Measurements from ENCODE around the gene FHIP2A. TPM values are rescaled to one million over a fixed set of nuclear protein-coding genes. Genes with fewer than 3 reads are reported as not detected.

Gene FHIP2A
- total RNA-seq, 1 experiment from 2014 or later = 32.6 TPM

DNA sequence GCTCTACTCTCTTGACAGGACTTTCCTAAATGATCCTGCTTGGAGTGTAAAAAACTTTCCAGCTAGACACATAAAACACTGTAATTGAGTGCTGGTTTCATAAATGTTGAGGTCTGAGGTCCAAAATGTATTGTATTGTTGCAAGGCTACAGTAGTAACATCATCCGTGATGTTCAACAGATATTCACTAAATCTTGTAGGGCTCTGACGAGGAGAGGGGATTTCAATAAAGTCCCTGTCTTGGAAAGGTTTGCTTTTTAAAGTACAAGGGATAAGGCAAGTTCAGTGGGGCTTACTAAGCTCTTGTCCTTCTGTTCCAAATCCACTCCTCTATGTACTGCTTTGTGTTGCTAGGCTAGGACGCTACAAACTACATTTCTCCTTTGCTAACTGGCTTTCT is 48.9 kb downstream of the FHIP2A start:
- Histone ChIP-seq H3K4me3 (ENCODE audit: low read depth in 2 of 2, low read length in 2 of 2) (no peak overlapping the region), H3K27me3 (ENCODE audit: control insufficient read depth, insufficient read depth, low read length) (no peaks in the 10 kb centered on the region), H3K9me3 (ENCODE audit: control insufficient read depth, insufficient read depth, low read depth, low read length) (no peaks in the 10 kb centered on the region), H3K27ac (ENCODE audit: low read length) (no peak overlapping the region), H3K4me1 (ENCODE audit: control insufficient read depth, insufficient read depth, low read length) (no peaks in the 10 kb centered on the region), H3K36me3 (ENCODE audit: control insufficient read depth, insufficient read depth, low read length) (no peaks in the 10 kb centered on the region)
- BruUV-seq (replicated peaks) = no TSS peak
- intact Hi-C loops (cut with micrococcal nuclease; ENCODE audit: unreplicated experiment) = no loop called here
- DNase-seq (ENCODE audit: low read depth, low spot score) (no peak), ATAC-seq (no peak)
- ChIA-PET CTCF (no interaction called here), POLR2A (no interaction called here)
- TF ChIP-seq TCF7L2 (IDR thresholded peaks at IDR 0.05; ENCODE audit: low read depth, low read length) (no peak), SIN3A (IDR thresholded peaks at IDR 0.05; ENCODE audit: borderline replicate concordance, insufficient read depth, low read depth, low read length) (no peak), POLR2AphosphoS5 (IDR thresholded peaks at IDR 0.05; ENCODE audit: low read depth, low read length) (no peak)
- TF ChIP-seq, protein P1, sequence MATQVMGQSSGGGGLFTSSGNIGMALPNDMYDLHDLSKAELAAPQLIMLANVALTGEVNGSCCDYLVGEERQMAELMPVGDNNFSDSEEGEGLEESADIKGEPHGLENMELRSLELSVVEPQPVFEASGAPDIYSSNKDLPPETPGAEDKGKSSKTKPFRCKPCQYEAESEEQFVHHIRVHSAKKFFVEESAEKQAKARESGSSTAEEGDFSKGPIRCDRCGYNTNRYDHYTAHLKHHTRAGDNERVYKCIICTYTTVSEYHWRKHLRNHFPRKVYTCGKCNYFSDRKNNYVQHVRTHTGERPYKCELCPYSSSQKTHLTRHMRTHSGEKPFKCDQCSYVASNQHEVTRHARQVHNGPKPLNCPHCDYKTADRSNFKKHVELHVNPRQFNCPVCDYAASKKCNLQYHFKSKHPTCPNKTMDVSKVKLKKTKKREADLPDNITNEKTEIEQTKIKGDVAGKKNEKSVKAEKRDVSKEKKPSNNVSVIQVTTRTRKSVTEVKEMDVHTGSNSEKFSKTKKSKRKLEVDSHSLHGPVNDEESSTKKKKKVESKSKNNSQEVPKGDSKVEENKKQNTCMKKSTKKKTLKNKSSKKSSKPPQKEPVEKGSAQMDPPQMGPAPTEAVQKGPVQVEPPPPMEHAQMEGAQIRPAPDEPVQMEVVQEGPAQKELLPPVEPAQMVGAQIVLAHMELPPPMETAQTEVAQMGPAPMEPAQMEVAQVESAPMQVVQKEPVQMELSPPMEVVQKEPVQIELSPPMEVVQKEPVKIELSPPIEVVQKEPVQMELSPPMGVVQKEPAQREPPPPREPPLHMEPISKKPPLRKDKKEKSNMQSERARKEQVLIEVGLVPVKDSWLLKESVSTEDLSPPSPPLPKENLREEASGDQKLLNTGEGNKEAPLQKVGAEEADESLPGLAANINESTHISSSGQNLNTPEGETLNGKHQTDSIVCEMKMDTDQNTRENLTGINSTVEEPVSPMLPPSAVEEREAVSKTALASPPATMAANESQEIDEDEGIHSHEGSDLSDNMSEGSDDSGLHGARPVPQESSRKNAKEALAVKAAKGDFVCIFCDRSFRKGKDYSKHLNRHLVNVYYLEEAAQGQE (IDR thresholded peaks at IDR 0.05; ENCODE audit: insufficient read depth in 1 of 2, low read depth in 2 of 2, low read length in 1 of 2) = no peak
- TF ChIP-seq, protein P2, sequence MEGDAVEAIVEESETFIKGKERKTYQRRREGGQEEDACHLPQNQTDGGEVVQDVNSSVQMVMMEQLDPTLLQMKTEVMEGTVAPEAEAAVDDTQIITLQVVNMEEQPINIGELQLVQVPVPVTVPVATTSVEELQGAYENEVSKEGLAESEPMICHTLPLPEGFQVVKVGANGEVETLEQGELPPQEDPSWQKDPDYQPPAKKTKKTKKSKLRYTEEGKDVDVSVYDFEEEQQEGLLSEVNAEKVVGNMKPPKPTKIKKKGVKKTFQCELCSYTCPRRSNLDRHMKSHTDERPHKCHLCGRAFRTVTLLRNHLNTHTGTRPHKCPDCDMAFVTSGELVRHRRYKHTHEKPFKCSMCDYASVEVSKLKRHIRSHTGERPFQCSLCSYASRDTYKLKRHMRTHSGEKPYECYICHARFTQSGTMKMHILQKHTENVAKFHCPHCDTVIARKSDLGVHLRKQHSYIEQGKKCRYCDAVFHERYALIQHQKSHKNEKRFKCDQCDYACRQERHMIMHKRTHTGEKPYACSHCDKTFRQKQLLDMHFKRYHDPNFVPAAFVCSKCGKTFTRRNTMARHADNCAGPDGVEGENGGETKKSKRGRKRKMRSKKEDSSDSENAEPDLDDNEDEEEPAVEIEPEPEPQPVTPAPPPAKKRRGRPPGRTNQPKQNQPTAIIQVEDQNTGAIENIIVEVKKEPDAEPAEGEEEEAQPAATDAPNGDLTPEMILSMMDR (IDR thresholded peaks at IDR 0.05) = no peak
- in situ Hi-C loops (cut with HindIII; ENCODE audit: low pct_unique_long_range_greater_than_20kb, low sequenced_read_pairs) = no loop called here

DNA sequence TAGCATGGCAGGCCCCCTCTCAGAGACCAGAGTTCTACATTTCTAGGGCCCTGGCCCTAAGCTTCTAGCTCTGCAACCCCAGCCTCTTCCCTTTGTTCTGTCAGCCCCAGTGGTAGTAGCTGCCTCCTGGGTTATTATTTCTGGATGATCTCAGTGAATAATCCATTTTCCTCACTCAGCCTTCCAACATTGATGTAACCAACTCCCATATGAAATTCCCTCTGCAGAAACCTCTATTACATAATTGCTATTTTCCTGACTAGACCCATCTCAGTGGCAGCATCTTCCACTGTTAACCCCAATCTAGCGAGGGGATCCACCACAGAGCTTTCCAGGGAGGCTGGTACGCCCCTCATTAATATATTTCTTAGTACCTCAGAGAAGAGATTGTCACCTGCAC is 49.8 kb downstream of the FHIP2A start:
- Histone ChIP-seq H3K4me3 (ENCODE audit: low read depth in 2 of 2, low read length in 2 of 2) (no peak overlapping the region), H3K27me3 (ENCODE audit: control insufficient read depth, insufficient read depth, low read length) (no peaks in the 10 kb centered on the region), H3K36me3 (ENCODE audit: control insufficient read depth, insufficient read depth, low read length) (no peaks in the 10 kb centered on the region), H3K27ac (ENCODE audit: low read length) (no peak overlapping the region), H3K4me1 (ENCODE audit: control insufficient read depth, insufficient read depth, low read length) (no peaks in the 10 kb centered on the region), H3K9me3 (ENCODE audit: control insufficient read depth, insufficient read depth, low read depth, low read length) (no peaks in the 10 kb centered on the region)
- no peak for ATAC-seq
- ChIA-PET POLR2A (no interaction called here), CTCF (interaction anchor here (0.7 kb wide), 1 partner anchor 8 kb away, joined by 3 read pairs; no protein-coding TSS in a partner anchor)
- intact Hi-C loops (cut with micrococcal nuclease; ENCODE audit: unreplicated experiment) = no loop called here
- BruUV-seq (replicated peaks) = no TSS peak
- TF ChIP-seq TCF7L2 (IDR thresholded peaks at IDR 0.05; ENCODE audit: low read depth, low read length) (no peak), SIN3A (IDR thresholded peaks at IDR 0.05; ENCODE audit: borderline replicate concordance, insufficient read depth, low read depth, low read length) (no peak), POLR2AphosphoS5 (IDR thresholded peaks at IDR 0.05; ENCODE audit: low read depth, low read length) (no peak)
- TF ChIP-seq, protein P1 (IDR thresholded peaks at IDR 0.05; ENCODE audit: insufficient read depth in 1 of 2, low read depth in 2 of 2, low read length in 1 of 2) = no peak
- TF ChIP-seq, protein P2 (IDR thresholded peaks at IDR 0.05) = no peak
- in situ Hi-C loops (cut with HindIII; ENCODE audit: low pct_unique_long_range_greater_than_20kb, low sequenced_read_pairs) = no loop called here
- DNase-seq (ENCODE audit: low read depth, low spot score) = no peak

Other genes with a start within 250 kb of the FHIP2A start
- gene ABLIM1, start 163.5 kb upstream of the FHIP2A start, total RNA-seq (2021; ENCODE audit: unreplicated experiment) = 274 TPM
- 30.4 TPM for gene TRUB1, start 116.4 kb downstream of the FHIP2A start, total RNA-seq (2021; ENCODE audit: unreplicated experiment)